Uterus (tissue), 2 donors: Measurements from ENCODE around the gene FNTB.

Experiments used
- POLR2A ChIP-seq, 2 donors: fragments of 450-650 bp; IDR thresholded peaks; one replicate each; pipeline ENCODE4 v1.6.1; 2016; ENCODE audit warnings: antibody characterized with exemption in 2 of 2, mild to moderate bottlenecking in 1 of 2, moderate library complexity in 1 of 2
- TF ChIP-seq, protein P1 (sequence below), 4 experiments: fragments of 200-600 bp in 2 of 4; fragments of 450-650 bp in 2 of 4; sonication (generic) in 2 of 4; IDR thresholded peaks; one replicate each; pipeline ENCODE4 v1.5.1; 2016 to 2019; ENCODE audit warnings: antibody characterized with exemption in 4 of 4, mild to moderate bottlenecking in 2 of 4, moderate library complexity in 1 of 4

GRCh38 chr14:65027127-65027799 is 40.6 kb downstream of the FNTB start:
- TF ChIP-seq, protein P1, sequence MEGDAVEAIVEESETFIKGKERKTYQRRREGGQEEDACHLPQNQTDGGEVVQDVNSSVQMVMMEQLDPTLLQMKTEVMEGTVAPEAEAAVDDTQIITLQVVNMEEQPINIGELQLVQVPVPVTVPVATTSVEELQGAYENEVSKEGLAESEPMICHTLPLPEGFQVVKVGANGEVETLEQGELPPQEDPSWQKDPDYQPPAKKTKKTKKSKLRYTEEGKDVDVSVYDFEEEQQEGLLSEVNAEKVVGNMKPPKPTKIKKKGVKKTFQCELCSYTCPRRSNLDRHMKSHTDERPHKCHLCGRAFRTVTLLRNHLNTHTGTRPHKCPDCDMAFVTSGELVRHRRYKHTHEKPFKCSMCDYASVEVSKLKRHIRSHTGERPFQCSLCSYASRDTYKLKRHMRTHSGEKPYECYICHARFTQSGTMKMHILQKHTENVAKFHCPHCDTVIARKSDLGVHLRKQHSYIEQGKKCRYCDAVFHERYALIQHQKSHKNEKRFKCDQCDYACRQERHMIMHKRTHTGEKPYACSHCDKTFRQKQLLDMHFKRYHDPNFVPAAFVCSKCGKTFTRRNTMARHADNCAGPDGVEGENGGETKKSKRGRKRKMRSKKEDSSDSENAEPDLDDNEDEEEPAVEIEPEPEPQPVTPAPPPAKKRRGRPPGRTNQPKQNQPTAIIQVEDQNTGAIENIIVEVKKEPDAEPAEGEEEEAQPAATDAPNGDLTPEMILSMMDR (IDR thresholded peaks at IDR 0.05), result no peak
- TF ChIP-seq POLR2A (IDR thresholded peaks at IDR 0.05), result no peak
